GM19438 (cell line): ENCODE measurements around the gene DSCAM.

Experiments
- ATAC-seq: cut with Tn5 transposase; IDR thresholded peaks from one replicate; pipeline ENCODE4 v1.9.1; 2021; ENCODE audit warnings: low read depth; ENCODE audit not compliant: unreplicated experiment

The DSCAM gene

GRCh38 chr21:40839521-40839920 is 7.4 kb downstream of the DSCAM start:
- no peak for ATAC-seq

GRCh38 chr21:40837456-40837855 is 9.5 kb downstream of the DSCAM start:
- no peak for ATAC-seq

DNA sequence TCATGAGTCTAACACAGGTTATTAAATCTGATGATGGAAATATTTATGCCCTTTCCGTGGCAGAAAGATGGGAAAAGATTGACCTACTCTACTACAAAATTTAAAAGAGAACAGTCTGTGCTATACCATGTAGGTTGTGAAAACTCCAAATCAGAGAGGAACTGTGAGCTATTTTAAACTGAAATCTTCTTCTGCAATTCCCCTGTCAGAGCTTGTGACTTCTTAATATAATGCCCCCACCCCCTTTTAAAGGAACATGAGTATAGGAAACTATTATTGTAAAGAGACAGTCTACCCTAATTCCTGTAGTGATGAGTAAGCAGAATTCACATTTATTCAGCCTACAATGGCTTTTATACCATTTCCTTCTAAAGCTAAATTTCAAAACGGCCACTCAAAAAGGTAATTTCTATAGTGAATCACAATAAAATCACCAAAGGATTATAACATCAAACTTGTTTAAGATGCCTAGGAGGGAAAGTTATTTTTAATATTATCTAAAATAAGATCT is 11.7 kb downstream of the DSCAM start:
- no peak for ATAC-seq

DNA sequence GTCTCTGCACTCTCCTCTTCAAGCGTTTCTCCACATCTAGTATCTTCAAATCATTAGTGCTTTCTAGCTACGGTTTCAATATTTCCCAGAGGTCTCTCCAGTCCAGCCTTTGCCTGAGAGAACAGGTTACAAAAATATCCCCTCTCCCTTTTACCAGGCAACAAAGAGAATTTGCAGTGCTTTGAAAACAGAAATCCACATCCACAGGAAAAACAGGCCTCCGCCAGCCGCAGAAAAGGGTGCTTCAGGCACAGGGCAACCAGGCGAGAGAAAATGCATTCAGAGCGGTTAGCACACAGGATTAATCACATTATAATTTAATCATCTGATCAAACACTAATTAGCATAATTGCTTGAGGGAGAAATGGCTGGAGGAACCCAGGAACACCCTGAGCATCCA is 13.8 kb downstream of the DSCAM start:
- no peak for ATAC-seq

GRCh38 chr21:40832316-40832715 is 14.6 kb downstream of the DSCAM start:
- ATAC-seq, result no peak

- no peak for ATAC-seq
These were observed 16.1 kb downstream of the DSCAM start for GRCh38 chr21:40830836-40831235.

DNA sequence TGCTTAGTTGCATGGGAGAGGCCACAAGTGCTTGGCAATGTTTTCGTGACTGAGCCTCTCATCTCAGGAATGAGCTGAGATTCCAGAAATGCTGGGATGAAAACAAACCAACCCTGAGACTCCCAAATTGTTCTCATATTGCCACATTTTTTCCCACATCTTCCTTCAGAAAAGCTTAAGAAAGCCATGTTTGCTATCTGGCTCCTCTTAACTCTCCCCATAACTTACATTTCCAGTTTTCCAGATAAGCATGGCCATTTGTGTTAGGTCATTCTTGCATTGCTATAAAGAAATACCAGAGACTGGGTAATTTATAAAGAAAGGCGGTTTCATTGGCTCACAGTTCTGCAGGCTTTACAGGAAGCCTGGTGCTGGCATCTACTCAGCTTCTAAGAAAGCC is 17.2 kb downstream of the DSCAM start:
- no peak for ATAC-seq

GRCh38 chr21:40829308-40829707 is 17.6 kb downstream of the DSCAM start:
- no peak for ATAC-seq

DNA sequence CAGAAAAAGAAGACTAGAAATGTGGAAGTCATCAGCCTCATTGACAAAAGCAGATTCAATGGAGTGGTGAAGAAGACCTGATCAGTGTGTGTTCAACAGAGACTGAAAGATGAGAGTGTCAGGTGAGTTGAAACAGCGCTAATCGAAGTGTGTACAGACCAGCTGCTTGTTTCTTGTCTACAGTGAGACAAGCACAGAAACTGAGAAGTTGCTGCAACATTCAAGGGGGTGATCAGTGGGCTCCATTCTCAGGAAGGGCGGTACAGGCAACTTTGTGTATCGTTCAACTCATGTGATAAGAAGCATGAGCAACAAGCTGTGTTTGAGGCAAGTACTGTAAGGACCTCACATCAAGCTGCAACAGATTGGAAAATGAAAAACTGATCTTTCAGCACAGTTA is 19.4 kb downstream of the DSCAM start:
- no peak for ATAC-seq

DNA sequence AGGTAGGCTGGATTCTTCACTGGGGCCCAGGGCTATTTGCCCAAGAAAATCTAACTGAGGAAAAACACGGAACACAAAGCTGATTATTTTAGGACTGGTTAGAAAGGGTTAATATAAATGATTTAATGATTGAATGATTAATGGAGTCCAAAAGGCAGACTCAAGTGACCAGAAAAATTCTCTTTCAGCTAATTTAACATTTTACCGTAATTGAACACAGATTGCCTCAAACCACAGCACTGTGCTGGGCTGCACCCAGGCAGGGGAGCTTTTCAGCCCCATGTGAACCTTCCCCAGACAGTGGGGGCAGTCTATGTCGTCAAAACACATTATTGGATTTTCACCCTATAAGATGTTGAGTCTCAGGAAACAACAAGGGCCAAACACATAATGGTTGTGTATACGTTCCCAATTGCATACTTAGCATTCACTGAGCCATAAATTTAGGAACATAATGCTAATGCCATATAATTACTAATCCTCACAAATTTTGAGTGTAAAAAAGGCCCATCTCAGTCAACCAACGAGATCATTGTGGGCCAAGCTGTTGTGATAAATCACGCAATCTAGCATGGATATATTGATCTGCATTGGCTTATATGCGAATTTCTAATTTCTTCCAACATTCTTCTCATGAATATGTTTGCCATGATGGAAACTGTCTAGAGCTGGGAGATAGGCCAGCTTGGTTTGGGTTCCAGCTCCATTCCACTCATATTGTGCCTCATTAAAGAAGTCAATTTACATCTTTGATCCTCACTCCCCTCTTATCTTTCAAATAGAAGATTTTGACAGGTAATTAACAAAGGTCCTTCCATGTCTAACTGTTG is 27.7 kb downstream of the DSCAM start:
- ATAC-seq, result no peak

DNA sequence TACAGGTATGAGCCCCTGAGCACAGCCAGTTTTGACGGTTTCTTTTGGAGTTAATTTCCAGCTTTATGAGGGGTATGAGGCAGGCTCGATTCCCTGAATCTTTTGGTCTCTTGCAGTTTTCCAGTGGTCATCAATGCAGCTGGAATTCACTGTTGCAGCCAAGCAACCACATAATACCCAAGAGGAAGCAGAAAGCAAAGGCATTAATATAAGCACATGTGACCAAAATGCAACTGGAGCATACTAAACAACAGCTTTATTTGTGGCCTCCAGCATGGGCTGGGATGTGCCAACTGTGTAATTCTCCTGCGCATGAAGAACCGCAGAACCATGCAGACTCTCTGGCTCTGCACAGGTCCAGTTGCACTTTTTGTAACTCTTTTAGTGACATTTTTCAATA is 33.0 kb downstream of the DSCAM start:
- ATAC-seq, result no peak

DNA sequence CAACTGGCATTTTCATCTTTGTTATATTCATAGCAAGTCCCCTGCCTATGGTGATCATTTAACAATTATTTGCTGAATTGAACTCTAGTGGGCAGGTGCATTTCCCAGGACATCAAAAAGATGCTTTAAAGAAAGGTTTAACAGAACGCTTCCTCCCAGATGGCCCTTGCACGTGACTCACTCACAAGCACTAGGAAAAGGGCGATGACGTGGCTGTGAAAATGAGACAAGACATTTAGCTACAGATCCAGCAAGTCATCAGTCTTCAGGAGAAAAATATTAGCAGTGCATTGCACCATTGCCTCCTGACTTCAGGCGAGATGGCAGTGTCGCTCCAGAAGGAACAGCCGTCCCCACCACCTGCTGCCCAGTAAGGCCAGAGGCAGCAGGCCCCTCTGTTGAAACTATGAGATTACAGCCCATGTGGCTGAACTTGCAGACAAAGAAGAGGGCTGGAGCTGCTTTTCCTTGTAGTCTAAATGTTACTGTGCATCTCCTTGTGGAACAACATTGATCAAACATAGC is 37.2 kb downstream of the DSCAM start:
- no peak for ATAC-seq

DNA sequence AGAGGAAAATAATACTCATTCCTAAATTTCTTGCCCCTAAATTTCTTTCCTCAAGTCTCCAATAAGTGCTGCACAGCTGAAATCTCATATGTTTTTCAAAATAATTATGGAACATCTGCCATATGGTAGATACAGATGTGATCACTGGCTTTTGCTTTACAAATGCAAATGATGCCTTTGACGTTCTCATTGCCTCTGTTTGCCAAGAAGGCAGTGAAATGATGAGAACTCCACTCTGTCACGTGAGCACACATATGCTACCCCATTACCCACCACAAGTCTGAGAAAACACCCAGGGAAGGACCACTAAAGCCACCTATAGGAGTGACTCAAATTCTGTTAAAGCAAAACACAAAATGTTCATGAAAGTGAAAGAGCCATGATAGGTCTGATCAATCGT is 43.9 kb downstream of the DSCAM start:
- no peak for ATAC-seq

DNA sequence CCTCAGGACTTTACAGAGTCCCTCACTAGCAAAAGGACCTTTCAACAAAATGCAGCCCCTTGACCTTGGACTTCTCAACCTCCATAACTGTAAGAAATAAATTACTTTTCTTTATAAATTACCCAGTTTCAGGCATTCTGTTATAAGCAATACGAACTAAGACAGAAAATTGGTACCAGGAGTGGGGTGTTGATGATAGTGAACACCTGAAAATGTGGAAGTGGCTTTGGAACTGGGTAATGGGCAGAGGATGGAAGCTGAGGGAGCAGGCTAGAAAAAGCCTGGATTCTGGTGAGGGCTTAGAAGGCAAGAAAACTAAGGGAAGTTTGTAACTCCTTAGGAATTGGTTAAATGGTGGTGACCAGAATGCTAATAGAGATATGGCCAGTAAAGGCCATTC is 46.8 kb downstream of the DSCAM start:
- no peak for ATAC-seq

DNA sequence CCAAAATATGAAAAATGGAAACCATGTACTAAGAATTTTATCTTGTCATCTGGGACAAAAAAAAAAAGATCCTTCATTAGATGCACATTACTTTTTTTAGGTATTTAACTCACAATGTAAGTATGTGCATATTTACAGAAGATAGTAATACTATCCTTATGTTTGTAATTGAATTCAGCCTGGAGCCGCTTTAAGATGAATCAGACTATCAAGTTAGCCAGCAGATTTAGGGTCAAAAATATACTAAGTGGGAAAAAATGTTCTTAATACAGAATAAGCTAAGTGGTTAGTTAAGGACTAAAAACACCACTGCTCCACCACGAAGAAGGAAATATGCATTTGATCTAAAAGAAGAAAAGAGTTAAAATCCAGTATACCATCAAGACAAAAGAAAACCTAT is 49.1 kb downstream of the DSCAM start:
- ATAC-seq, result no peak

GRCh38 chr21:40797410-40797809 is 49.5 kb downstream of the DSCAM start:
- no peak for ATAC-seq

DNA sequence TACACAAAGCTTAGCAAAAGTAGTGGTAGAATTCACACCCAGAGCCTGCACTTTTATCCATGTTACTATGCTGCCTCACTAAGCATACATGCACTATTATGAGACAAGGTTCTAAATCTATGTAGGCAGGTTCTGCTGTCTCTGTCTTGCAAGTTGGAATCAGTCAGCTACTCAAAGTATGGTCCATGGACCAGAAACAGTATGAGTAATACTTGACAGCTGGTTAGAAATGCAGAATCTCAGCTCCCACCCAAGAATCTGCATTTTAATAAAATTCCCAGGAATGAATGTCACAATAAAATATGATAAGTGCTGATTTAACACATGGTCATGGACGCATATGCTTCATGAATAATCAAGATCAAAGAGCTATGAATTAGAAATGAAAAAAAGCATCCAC is 50.5 kb downstream of the DSCAM start:
- ATAC-seq, result no peak

GRCh38 chr21:40795313-40795712 is 51.6 kb downstream of the DSCAM start:
- no peak for ATAC-seq

DNA sequence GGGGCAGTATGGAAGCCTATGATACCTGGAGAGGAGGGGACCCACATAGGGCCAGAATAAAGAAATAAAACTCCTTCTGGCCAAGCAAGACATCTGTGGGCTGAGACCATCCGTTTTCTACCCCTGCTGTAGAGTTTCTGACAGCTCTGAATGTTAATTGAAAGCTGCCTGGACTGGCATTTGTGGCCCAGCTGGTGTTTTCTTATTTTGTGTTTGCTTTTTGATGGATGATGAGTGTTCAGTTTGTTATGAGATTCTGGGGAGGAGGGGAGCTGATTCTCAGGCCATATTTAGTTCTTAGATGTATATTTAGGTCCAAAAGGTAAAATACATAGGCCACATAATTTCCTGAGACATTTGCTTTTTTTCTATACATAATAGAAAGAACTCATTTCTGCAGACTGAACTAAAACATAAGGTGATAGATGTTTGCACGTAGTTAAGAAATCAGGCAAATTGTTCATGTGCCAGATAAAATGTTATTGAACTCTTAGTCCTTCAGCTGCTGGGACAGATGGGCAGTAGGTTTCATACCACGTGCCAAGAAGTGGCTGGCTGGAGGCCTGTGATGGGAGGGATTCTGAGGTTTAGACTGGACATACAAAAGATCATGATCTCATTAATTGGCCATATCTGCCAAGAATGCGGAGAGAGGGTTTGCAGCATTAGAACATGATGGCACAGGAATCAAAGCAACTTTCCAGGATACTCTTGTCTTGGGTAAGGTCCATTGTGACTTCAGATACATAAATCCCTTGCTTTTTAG is 54.1 kb downstream of the DSCAM start:
- no peak for ATAC-seq

DNA sequence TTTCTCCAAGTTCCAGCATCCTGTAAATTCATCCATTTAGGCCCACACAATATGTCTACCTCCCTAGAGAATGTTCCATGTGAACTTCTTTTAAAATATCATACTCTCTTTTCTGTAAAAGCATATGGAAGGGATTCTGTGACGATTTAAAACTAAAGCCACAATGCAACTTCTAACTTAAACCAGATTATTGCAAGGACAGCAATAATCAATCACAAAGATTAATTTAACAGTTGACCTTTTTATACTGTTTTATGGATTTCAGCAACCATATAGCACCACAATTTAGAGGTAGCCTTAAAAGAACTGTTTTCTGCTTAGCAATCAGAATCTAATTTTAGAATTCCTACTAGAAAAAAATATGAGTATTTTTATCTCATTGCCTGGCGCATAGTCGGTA is 58.3 kb downstream of the DSCAM start:
- ATAC-seq, result no peak

DNA sequence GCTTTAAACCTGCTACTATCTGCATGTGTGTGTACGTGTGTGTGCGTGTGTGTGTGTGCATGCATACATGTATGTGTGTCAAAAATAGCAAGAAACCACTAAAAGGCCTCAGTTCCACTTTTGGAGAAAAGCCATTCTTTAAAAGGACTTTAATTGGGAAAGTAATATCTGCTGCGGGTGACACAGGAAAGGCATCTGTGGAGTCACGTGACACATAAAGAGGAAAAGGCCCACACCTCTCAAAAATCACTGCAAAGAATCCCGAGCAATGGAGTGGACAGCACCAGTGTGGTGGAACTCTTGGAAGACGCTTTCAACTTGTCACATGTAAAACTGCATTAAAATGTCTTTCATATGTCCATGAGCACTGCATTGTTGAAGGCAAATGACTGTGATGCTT is 63.6 kb downstream of the DSCAM start:
- ATAC-seq, result no peak
